Mucosa of descending colon (tissue), 3 donors: ENCODE measurements around the gene PPP2R1A. TPM values are rescaled to one million over a fixed set of nuclear protein-coding genes. Genes with fewer than 3 reads are reported as not detected.

Experiments
- ATAC-seq: fragments of 200-7000 bp; cut with Tn5 transposase; one replicate; pipeline ENCODE4 v1.9.1; 2020; ENCODE audit warnings: mild to moderate bottlenecking, moderate library complexity
- DNase-seq, 3 donors: peaks; one replicate each; pipeline ENCODE4 v3.0.0-alpha.2; 2020
- H3K36me3 ChIP-seq: fragments of 200-600 bp; one replicate; pipeline ENCODE4 v1.8.0; 2021; ENCODE audit warnings: low read depth, mild to moderate bottlenecking
- H3K4me1 ChIP-seq: fragments of 200-600 bp; one replicate; pipeline ENCODE4 v1.8.0; 2021; ENCODE audit warnings: low read depth, mild to moderate bottlenecking
- H3K4me3 ChIP-seq: fragments of 200-600 bp; one replicate; pipeline ENCODE4 v1.8.0; 2021; ENCODE audit warnings: mild to moderate bottlenecking
- H3K9me3 ChIP-seq: fragments of 200-600 bp; one replicate; pipeline ENCODE4 v1.8.0; 2021; ENCODE audit warnings: mild to moderate bottlenecking
- CTCF ChIP-seq: fragments of 200-600 bp; IDR thresholded peaks from one replicate; pipeline ENCODE4 v1.8.0; 2022; ENCODE audit warnings: antibody characterized with exemption, mild to moderate bottlenecking
- intact Hi-C, 2 donors: fragments of 100-400 bp; cut with DNase I in 1 of 2; cut with micrococcal nuclease in 1 of 2; formaldehyde crosslinking; loops; one replicate each; pipeline versions ENCODE4 v1.11.0 to v1.11.1; 2022; cut with DNase I, micrococcal nuclease
- total RNA-seq, 3 donors: library from RNA; stranded (reverse); fragmentation: NEBNext Ultra II Directional in 2 of 3; extraction: Animal tissue kit (Norgen Biotek cat#: 25700) in 2 of 3; gene quantifications; one replicate each; pipeline versions ENCODE4 v1.2.1 to v1.2.4, GENCODE V29; 2021 to 2023
- donor health status: DM: no; HTN: no; CAD: no; lungs with moderate emphysema.
- donor health status: DM: no; HTN: no; CAD: no.
- donor health status: DM: no; HTN: yes; CAD: no.

PPP2R1A gene
- total RNA-seq, 3 donors from 2014 or later: 212 to 274 (median 273) TPM

- no peaks in the 10 kb centered on the region for H3K9me3 ChIP-seq
- no peak overlapping the region for H3K4me3 ChIP-seq
- peaks cover 15% of the 10 kb centered on the region for H3K36me3 ChIP-seq
- no peak for TF ChIP-seq CTCF
- no peaks in the 10 kb centered on the region for H3K4me1 ChIP-seq
- intact Hi-C loops: no loop called here
- ATAC-seq (no peak), DNase-seq (no peak)
Measured at GRCh38 chr19:52227196-52227940, 37.5 kb downstream of the PPP2R1A start.

- Histone ChIP-seq H3K9me3 (no peaks in the 10 kb centered on the region), H3K4me3 (no peak overlapping the region), H3K4me1 (no peaks in the 10 kb centered on the region), H3K36me3 (peaks cover 13% of the 10 kb centered on the region)
- DNase-seq (no peak), ATAC-seq (no peak)
- TF ChIP-seq CTCF: no peak
- intact Hi-C loops: no loop called here
Measured at GRCh38 chr19:52227980-52228379, 38.1 kb downstream of the PPP2R1A start.

GRCh38 chr19:52229524-52229923 is 39.7 kb downstream of the PPP2R1A start:
- Histone ChIP-seq H3K4me1 (no peaks in the 10 kb centered on the region), H3K4me3 (no peak overlapping the region), H3K36me3 (peaks cover 5% of the 10 kb centered on the region), H3K9me3 (no peaks in the 10 kb centered on the region)
- TF ChIP-seq CTCF: no peak
- ATAC-seq: no peak
- intact Hi-C loops: no loop called here
- DNase-seq: no peak

GRCh38 chr19:52230685-52231084 is 40.8 kb downstream of the PPP2R1A start:
- Histone ChIP-seq H3K4me1 (no peaks in the 10 kb centered on the region), H3K4me3 (no peak overlapping the region), H3K9me3 (no peaks in the 10 kb centered on the region), H3K36me3 (peaks cover 5% of the 10 kb centered on the region)
- DNase-seq (no peak), ATAC-seq (no peak)
- no peak for TF ChIP-seq CTCF
- intact Hi-C loops: loop anchor here in 1 of 2 donors (10.0 kb wide), 1 partner anchor 96 kb away; the partner anchor contains the start of gene ZNF616

- H3K4me3 ChIP-seq: no peak overlapping the region
- no peak for ATAC-seq
- no peaks in the 10 kb centered on the region for H3K4me1 ChIP-seq
- no peak for DNase-seq
- intact Hi-C loops: loop anchor here in 1 of 2 donors (10.0 kb wide), 1 partner anchor 97 kb away; the partner anchor contains the start of gene ZNF616
- no peak for TF ChIP-seq CTCF
- H3K9me3 ChIP-seq: no peaks in the 10 kb centered on the region
- no peaks in the 10 kb centered on the region for H3K36me3 ChIP-seq
Measured at GRCh38 chr19:52231154-52231910, 41.5 kb downstream of the PPP2R1A start.
